ENCODE data around the gene ZNF14.

Gene ZNF14

DNA sequence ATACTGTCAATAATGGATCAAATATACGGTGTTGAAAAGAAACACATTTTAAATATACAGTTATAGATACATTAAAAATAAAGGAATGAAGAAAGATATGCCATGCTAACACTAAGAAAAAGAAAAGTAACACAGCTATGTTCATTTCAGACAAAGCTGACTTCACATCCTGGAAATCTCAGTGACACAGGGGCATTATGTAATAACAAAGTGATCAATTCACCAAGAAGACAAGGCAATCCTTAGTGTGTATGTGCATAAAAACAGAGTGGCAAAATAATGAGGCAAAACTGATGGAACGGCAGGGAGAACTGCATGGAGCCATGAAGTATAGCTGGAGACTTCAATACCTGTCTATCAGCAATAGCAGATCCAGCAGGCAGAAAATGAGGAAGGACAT lies 13.1 kb downstream of the ZNF14 start:
- no peaks in the 10 kb centered on the region for H3K4me1 ChIP-seq (ENCODE audit: low read length)
- peaks cover 71% of the 10 kb centered on the region for H3K79me2 ChIP-seq (ENCODE audit: low read length)
- TF ChIP-seq, protein P1, sequence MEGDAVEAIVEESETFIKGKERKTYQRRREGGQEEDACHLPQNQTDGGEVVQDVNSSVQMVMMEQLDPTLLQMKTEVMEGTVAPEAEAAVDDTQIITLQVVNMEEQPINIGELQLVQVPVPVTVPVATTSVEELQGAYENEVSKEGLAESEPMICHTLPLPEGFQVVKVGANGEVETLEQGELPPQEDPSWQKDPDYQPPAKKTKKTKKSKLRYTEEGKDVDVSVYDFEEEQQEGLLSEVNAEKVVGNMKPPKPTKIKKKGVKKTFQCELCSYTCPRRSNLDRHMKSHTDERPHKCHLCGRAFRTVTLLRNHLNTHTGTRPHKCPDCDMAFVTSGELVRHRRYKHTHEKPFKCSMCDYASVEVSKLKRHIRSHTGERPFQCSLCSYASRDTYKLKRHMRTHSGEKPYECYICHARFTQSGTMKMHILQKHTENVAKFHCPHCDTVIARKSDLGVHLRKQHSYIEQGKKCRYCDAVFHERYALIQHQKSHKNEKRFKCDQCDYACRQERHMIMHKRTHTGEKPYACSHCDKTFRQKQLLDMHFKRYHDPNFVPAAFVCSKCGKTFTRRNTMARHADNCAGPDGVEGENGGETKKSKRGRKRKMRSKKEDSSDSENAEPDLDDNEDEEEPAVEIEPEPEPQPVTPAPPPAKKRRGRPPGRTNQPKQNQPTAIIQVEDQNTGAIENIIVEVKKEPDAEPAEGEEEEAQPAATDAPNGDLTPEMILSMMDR (IDR thresholded peaks at IDR 0.05; ENCODE audit: low read depth, low read length) = no peak
- TF ChIP-seq EZH2phosphoT487 (IDR thresholded peaks at IDR 0.05; ENCODE audit: low read depth) = no peak
- peaks cover 59% of the 10 kb centered on the region for H3K36me3 ChIP-seq (replicated peaks; ENCODE audit: low read depth, low read length)
- H4K20me1 ChIP-seq (ENCODE audit: insufficient read depth, low read length) = peaks cover 6% of the 10 kb centered on the region; the same call in 1 of the 2 replicates
- no peak overlapping the region for H3K4me2 ChIP-seq (ENCODE audit: low read length)
- no peak overlapping the region for H3K9ac ChIP-seq (ENCODE audit: low read length)
- H3K4me3 ChIP-seq (ENCODE audit: low read length) = no peak overlapping the region
- peaks cover 61% of the 10 kb centered on the region for H3K9me3 ChIP-seq (ENCODE audit: insufficient read depth, low read length)
- H3K27me3 ChIP-seq (ENCODE audit: low read depth, low read length) = no peaks in the 10 kb centered on the region
- H3K27ac ChIP-seq (ENCODE audit: low read length) = no peak overlapping the region
- no peak overlapping the region for H2AFZ ChIP-seq (ENCODE audit: low read depth, low read length)

DNA sequence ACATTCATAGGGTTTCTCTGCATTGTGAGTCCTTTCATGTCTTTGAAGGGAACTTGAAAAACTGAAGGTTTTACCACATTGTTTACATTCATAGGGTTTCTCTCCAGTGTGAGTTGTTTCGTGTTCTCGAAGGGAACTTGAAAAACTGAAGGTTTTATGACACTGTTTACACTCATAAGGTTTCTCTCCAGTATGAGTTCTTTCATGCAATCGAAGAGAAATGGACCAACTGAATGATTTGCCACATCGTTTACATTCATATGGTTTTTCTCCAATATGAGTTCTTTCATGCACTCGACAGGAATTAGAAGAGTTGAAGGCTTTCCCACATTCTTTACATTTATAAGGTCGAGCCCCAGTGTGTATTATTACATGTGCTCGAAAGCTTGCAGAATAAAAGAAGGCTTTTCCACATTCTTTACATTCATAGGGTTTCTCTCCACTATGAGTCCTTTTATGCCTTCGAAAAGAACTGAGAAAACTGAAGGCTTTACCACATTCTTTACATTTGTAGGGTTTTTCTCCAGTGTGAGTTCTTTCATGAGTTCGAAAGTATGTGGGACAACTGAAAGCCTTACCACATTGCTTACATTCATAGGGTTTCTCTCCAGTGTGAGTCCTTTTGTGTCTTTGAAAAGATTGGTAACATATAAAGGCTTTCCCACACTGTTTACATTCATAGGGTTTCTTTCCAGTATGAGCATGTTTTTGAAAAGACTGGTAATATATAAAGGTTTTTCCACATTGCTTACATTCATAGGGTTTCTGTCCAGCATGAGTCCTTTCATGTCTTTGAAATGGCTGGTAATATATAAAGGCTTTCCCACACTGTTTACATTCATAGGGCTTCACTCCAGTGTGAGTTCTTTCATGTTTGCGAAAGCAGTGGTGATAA lies 20.7 kb downstream of the ZNF14 start:
- Histone ChIP-seq H3K4me3 (ENCODE audit: low read length) (no peak overlapping the region), H3K27me3 (ENCODE audit: low read depth, low read length) (no peaks in the 10 kb centered on the region), H3K27ac (ENCODE audit: low read length) (no peak overlapping the region)

DNA sequence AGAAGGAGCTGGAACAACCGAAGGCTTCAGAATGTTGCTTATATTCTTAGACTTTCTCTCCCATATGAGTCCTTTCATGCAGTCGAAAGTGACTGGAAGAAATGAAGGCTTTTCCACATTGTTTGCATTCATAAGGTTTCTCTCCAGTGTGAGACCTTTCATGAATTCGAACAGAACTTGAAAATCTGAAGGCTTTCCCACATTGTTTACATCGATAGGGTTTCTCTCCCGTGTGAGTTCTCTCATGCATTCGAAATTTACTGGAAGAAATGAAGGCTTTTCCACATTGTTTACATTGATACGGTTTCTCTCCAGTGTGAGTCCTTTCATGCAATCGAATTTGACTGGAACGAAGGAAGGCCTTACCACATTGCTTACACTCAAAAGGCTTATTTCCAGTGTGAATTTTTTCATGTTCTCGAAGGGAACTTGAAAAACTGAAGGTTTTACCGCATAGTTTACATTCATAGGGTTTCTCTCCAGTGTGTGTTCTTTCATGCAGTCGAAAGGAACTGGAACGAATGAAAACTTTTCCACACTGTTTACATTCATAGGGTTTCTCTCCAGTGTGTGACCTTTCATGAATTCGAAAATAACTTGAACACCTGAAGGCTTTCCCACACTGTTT lies 21.5 kb downstream of the ZNF14 start:
- Histone ChIP-seq H3K4me3 (ENCODE audit: low read length) (no peak overlapping the region), H3K4me1 (ENCODE audit: low read length) (no peaks in the 10 kb centered on the region), H3K27me3 (ENCODE audit: low read depth, low read length) (no peaks in the 10 kb centered on the region), H2AFZ (ENCODE audit: low read depth, low read length) (no peak overlapping the region), H3K36me3 (replicated peaks; ENCODE audit: low read depth, low read length) (peaks cover 91% of the 10 kb centered on the region), H4K20me1 (ENCODE audit: insufficient read depth, low read length) (no peaks in the 10 kb centered on the region), H3K27ac (ENCODE audit: low read length) (no peak overlapping the region), H3K9ac (ENCODE audit: low read length) (no peak overlapping the region), H3K9me3 (ENCODE audit: insufficient read depth, low read length) (peaks cover 82% of the 10 kb centered on the region), H3K79me2 (ENCODE audit: low read length) (peaks cover 15% of the 10 kb centered on the region), H3K4me2 (ENCODE audit: low read length) (no peak overlapping the region)
- no peak for TF ChIP-seq EZH2phosphoT487 (IDR thresholded peaks at IDR 0.05; ENCODE audit: low read depth)
- TF ChIP-seq, protein P1 (IDR thresholded peaks at IDR 0.05; ENCODE audit: low read depth, low read length) = no peak

More for the DNA sequence above, 20.7 kb downstream of the ZNF14 start:
- Histone ChIP-seq H3K4me2 (ENCODE audit: low read length) (no peak overlapping the region), H3K79me2 (ENCODE audit: low read length) (peaks cover 22% of the 10 kb centered on the region), H4K20me1 (ENCODE audit: insufficient read depth, low read length) (0 out of 2 replicates have a peak, but pooled peaks cover under 1% of the 10 kb centered on the region), H3K9ac (ENCODE audit: low read length) (no peak overlapping the region), H3K9me3 (ENCODE audit: insufficient read depth, low read length) (peaks cover 84% of the 10 kb centered on the region), H3K36me3 (replicated peaks; ENCODE audit: low read depth, low read length) (peaks cover 92% of the 10 kb centered on the region), H2AFZ (ENCODE audit: low read depth, low read length) (no peak overlapping the region), H3K4me1 (ENCODE audit: low read length) (no peaks in the 10 kb centered on the region)
- no peak for TF ChIP-seq EZH2phosphoT487 (IDR thresholded peaks at IDR 0.05; ENCODE audit: low read depth)
- TF ChIP-seq, protein P1 (IDR thresholded peaks at IDR 0.05; ENCODE audit: low read depth, low read length) = no peak

DNA sequence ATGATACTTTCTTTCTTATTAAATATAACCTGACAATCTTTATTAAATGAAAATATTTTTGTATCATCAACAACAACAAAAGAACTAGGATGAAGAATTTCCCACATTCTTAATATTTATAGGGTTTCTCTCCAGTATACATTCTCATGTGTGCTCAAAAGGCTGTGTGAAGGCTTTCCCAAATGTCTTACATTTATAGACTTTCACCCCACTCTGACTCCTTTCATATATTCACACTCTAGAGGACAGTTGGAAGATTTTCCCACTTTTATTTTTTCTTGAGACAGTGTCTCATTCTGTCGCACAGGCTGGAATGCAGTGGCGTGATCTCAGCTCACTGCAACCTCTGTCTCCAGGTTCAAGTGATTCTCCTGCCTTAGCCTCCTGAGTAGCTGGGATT lies 22.4 kb downstream of the ZNF14 start:
- TF ChIP-seq, protein P1 (IDR thresholded peaks at IDR 0.05; ENCODE audit: low read depth, low read length) = no peak
- no peak for TF ChIP-seq EZH2phosphoT487 (IDR thresholded peaks at IDR 0.05; ENCODE audit: low read depth)
- no peak overlapping the region for H3K9ac ChIP-seq (ENCODE audit: low read length)
- peaks cover 90% of the 10 kb centered on the region for H3K36me3 ChIP-seq (replicated peaks; ENCODE audit: low read depth, low read length)
- H3K79me2 ChIP-seq (ENCODE audit: low read length) = peaks cover 6% of the 10 kb centered on the region
- no peak overlapping the region for H3K4me3 ChIP-seq (ENCODE audit: low read length)
- peaks cover 79% of the 10 kb centered on the region for H3K9me3 ChIP-seq (ENCODE audit: insufficient read depth, low read length)
- no peak overlapping the region for H3K4me2 ChIP-seq (ENCODE audit: low read length)
- no peak overlapping the region for H3K27ac ChIP-seq (ENCODE audit: low read length)
- no peaks in the 10 kb centered on the region for H3K4me1 ChIP-seq (ENCODE audit: low read length)
- H2AFZ ChIP-seq (ENCODE audit: low read depth, low read length) = no peak overlapping the region
- no peaks in the 10 kb centered on the region for H3K27me3 ChIP-seq (ENCODE audit: low read depth, low read length)
- no peaks in the 10 kb centered on the region for H4K20me1 ChIP-seq (ENCODE audit: insufficient read depth, low read length)

Measured in OCI-LY3 (cell line).